Spleen (tissue), 11 donors: Measurements from ENCODE around the gene PCBP3. TPM values are rescaled to one million over a fixed set of nuclear protein-coding genes. Genes with fewer than 3 reads are reported as not detected.

Experiments
- DNase-seq: peaks from one replicate; pipeline ENCODE4 v3.0.0-alpha.2; 2020
- H3K27ac ChIP-seq, 8 donors: fragments of 200-600 bp; sonication (generic) in 7 of 8; 1 replicate in 4 of 8; 2 replicates in 4 of 8; pipeline versions ENCODE4 v1.5.0 to v1.8.0; 2016 to 2021; ENCODE audit warnings: inconsistent platforms in 4 of 8, mild to moderate bottlenecking in 4 of 8, moderate library complexity in 1 of 8
- H3K27me3 ChIP-seq, 7 donors: fragments of 200-600 bp; sonication (generic) in 6 of 7; replicated peaks in 1 of 7; 1 replicate in 4 of 7; 2 replicates in 3 of 7; pipeline versions ENCODE4 v1.5.0 to v1.8.0; 2016 to 2021; ENCODE audit warnings: inconsistent platforms in 3 of 7, mild to moderate bottlenecking in 1 of 7
- H3K36me3 ChIP-seq, 6 donors: fragments of 200-600 bp; sonication (generic) in 5 of 6; 1 replicate in 4 of 6; 2 replicates in 2 of 6; pipeline versions ENCODE4 v1.5.0 to v1.8.0; 2016 to 2021; ENCODE audit warnings: inconsistent platforms in 2 of 6
- H3K4me1 ChIP-seq, 6 donors: fragments of 200-600 bp; sonication (generic) in 5 of 6; 1 replicate in 3 of 6; 2 replicates in 3 of 6; pipeline versions ENCODE4 v1.5.0 to v1.8.0; 2016 to 2021; ENCODE audit warnings: inconsistent platforms in 3 of 6
- H3K4me3 ChIP-seq, 8 donors: fragments of 200-600 bp; sonication (generic) in 7 of 8; 1 replicate in 4 of 8; 2 replicates in 4 of 8; pipeline versions ENCODE4 v1.5.0 to v1.8.0; 2016 to 2021; ENCODE audit warnings: inconsistent platforms in 4 of 8, mild to moderate bottlenecking in 4 of 8, moderate library complexity in 2 of 8
- H3K9me3 ChIP-seq, 8 donors: fragments of 200-600 bp; sonication (generic) in 7 of 8; 1 replicate in 4 of 8; 2 replicates in 4 of 8; pipeline versions ENCODE4 v1.5.0 to v1.8.0; 2016 to 2021; ENCODE audit warnings: inconsistent platforms in 4 of 8
- POLR2A ChIP-seq, 3 donors: fragments of 450-650 bp; IDR thresholded peaks; one replicate each; pipeline ENCODE4 v1.5.1; 2017; ENCODE audit warnings: antibody characterized with exemption in 3 of 3, mild to moderate bottlenecking in 1 of 3
- POLR2AphosphoS5 ChIP-seq, 3 donors: sonication (generic); formaldehyde crosslinking; IDR thresholded peaks; one replicate each; pipeline ENCODE4 v1.5.1; 2017; ENCODE audit warnings: antibody characterized with exemption in 3 of 3
- WGBS, 5 donors: extraction: QIAGEN DNeasy Blood & Tissue Kit in 3 of 5; methylation state at CpG; one replicate each; pipeline versions ENCODE4 v1.1.5 to v1.1.7; 2013 to 2018; 5-methylcytosine and 5-hydroxymethylcytosine counted together
- intact Hi-C: fragments of 100-400 bp; cut with DNase I; formaldehyde crosslinking; loops from one replicate; pipeline ENCODE4 v1.15.0; 2023; ENCODE audit warnings: low total_unique reads
- polyA plus RNA-seq, 3 donors: library from polyadenylated mRNA; stranded (reverse); fragments of 200-250 nt; gene quantifications; one replicate each; pipeline ENCODE4 v1.2.1, GENCODE V29; 2013
- total RNA-seq, 7 donors: library from RNA; depleted of rRNA in 3 of 7; stranded (reverse); fragments of >200 nt in 3 of 7; fragmentation: NEBNext Ultra II Directional in 4 of 7; extraction: Animal tissue kit (Norgen Biotek cat#: 25700) in 4 of 7; gene quantifications; one replicate each; pipeline versions ENCODE4 v1.1.0 to v1.2.1, GENCODE V29; 2016 to 2021
- TF ChIP-seq, protein P1 (sequence below), 11 experiments: fragments of 200-600 bp in 7 of 11; fragments of 450-650 bp in 4 of 11; sonication (generic) in 4 of 11; IDR thresholded peaks in 8 of 11; conservative IDR thresholded peaks in 3 of 11; 1 replicate in 7 of 11; 2 replicates in 4 of 11; pipeline versions ENCODE4 v1.4.0 to v1.8.0; 2016 to 2021; ENCODE audit warnings: antibody characterized with exemption in 11 of 11, inconsistent platforms in 4 of 11, mild to moderate bottlenecking in 1 of 11
- donor health status: healthy with polysubstance abuse.
- donor health status: DM: no; HTN: no; CAD: no; lungs with moderate emphysema.
- donor health status: DM: no; HTN: no; CAD: no.
- donor health status: Bipolar disorder and iron deficiency.
- donor health status: healthy.
- donor health status: DM: no; HTN: no; CAD: no.
- donor health status: DM: yes; HTN: yes; CAD: no.

PCBP3 gene
- total and polyA plus RNA-seq, 10 donors: 4.2 to 31.6 (median 15.2) TPM

GRCh38 chr21:45766055-45766454, 122.5 kb downstream of the PCBP3 start:
- Histone ChIP-seq H3K27ac (no peak overlapping the region), H3K27me3 (no peaks in the 10 kb centered on the region), H3K36me3 (peaks cover 0 to 15% (median 0%) of the 10 kb centered on the region in 6 donors), H3K4me3 (no peak overlapping the region), H3K9me3 (no peaks in the 10 kb centered on the region), H3K4me1 (no peaks in the 10 kb centered on the region)
- intact Hi-C loops: no loop called here
- no peak for DNase-seq
- 86 to 93% (median 91%) methylated on average over 8 to 14 of the region's 14 CpGs for WGBS, 5 donors
- TF ChIP-seq POLR2A (IDR thresholded peaks at IDR 0.05): no peak

DNA sequence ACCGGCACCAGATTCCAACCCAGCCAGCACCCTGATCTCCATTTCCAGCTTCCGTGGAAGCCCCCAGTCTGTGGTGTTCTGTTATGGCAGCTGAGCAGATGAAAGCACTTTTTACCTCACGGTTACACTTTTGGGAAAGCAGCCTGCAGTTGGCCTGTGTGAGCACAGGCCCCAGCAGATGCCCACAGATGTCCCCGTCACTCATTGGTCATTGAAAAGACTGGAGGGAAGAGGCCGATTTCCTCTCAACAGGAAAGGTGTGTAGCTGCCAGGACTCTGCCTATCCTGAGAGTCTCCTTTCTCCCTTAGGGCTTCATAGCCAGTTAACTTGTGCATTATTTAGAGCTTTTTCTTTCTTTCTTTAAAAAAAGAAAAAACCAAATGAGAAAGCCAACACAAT, 123.0 kb downstream of the PCBP3 start:
- intact Hi-C loops: no loop called here
- H3K4me3 ChIP-seq: no peak overlapping the region
- WGBS, 5 donors: 69 to 95% (median 88%) methylated on average over 5 of the region's 5 CpGs
- H3K27me3 ChIP-seq: no peaks in the 10 kb centered on the region
- no peaks in the 10 kb centered on the region for H3K4me1 ChIP-seq
- H3K9me3 ChIP-seq: no peaks in the 10 kb centered on the region
- H3K27ac ChIP-seq: no peak overlapping the region
- H3K36me3 ChIP-seq: peaks cover 0 to 15% (median 0%) of the 10 kb centered on the region in 6 donors
- no peak for DNase-seq
- TF ChIP-seq POLR2AphosphoS5 (IDR thresholded peaks at IDR 0.05): no peak
- TF ChIP-seq, protein P1, sequence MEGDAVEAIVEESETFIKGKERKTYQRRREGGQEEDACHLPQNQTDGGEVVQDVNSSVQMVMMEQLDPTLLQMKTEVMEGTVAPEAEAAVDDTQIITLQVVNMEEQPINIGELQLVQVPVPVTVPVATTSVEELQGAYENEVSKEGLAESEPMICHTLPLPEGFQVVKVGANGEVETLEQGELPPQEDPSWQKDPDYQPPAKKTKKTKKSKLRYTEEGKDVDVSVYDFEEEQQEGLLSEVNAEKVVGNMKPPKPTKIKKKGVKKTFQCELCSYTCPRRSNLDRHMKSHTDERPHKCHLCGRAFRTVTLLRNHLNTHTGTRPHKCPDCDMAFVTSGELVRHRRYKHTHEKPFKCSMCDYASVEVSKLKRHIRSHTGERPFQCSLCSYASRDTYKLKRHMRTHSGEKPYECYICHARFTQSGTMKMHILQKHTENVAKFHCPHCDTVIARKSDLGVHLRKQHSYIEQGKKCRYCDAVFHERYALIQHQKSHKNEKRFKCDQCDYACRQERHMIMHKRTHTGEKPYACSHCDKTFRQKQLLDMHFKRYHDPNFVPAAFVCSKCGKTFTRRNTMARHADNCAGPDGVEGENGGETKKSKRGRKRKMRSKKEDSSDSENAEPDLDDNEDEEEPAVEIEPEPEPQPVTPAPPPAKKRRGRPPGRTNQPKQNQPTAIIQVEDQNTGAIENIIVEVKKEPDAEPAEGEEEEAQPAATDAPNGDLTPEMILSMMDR (IDR thresholded peaks at IDR 0.05 in 8 of 11, conservative IDR thresholded peaks at IDR 0.05 in 3 of 11): no peak
- no peak for TF ChIP-seq POLR2A (IDR thresholded peaks at IDR 0.05)

GRCh38 chr21:45767071-45768006, 123.8 kb downstream of the PCBP3 start:
- H3K4me1 ChIP-seq: no peaks in the 10 kb centered on the region
- 75 to 79% (median 78%) methylated on average over 13 of the region's 13 CpGs for WGBS, 5 donors

DNA sequence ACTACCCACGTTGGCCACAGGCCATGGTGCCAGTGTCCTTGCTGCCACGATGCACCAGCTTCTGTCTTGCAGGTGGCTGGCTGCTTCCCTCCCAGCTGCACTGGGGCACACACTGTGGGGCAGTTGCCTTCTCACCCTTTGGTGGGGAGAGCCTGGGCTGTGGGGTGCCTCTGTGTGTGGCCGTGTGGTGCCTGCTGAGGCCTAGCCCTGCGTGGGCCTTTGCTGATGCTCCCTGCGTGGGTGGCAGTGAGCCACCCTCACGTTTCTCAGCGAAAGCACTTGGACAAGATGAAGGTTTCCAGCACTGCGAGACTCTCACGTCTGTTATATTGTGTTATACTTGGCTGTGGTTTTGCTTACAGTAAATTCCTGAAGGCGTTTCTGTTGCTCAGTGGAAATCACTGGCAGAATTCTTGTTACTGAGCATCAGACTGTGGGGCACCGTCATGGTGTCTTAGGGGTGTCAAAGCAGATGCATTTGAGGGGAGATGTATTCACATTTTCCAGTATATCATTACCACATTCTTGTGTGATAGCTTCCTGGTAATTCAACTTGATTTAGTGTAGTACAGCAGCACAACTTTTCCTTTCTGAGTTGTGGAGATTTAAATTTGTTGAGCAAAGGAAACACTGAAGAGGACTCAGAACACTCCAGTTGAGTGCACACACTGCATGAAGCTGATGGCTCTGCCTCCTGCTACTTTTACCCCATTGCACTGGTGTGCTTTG, 124.7 kb downstream of the PCBP3 start:
- H3K9me3 ChIP-seq: peaks cover 0 to 9% (median 3%) of the 10 kb centered on the region in 8 donors
- H3K4me3 ChIP-seq: no peak overlapping the region
- no peak overlapping the region for H3K27ac ChIP-seq
- intact Hi-C loops: no loop called here
- no peaks in the 10 kb centered on the region for H3K27me3 ChIP-seq
- peaks cover 0 to 11% (median 0%) of the 10 kb centered on the region in 6 donors for H3K36me3 ChIP-seq
- TF ChIP-seq POLR2A (IDR thresholded peaks at IDR 0.05) (no peak), POLR2AphosphoS5 (IDR thresholded peaks at IDR 0.05) (no peak)
- TF ChIP-seq, protein P1 (IDR thresholded peaks at IDR 0.05 in 8 of 11, conservative IDR thresholded peaks at IDR 0.05 in 3 of 11): no peak
- no peaks in the 10 kb centered on the region for H3K4me1 ChIP-seq
- no peak for DNase-seq
- 67 to 80% (median 71%) methylated on average over 7 to 11 of the region's 11 CpGs for WGBS, 5 donors

More at GRCh38 chr21:45767071-45768006, 123.8 kb downstream of the PCBP3 start:
- Histone ChIP-seq H3K36me3 (peaks cover 0 to 15% (median 0%) of the 10 kb centered on the region in 6 donors), H3K9me3 (peaks cover 0 to 4% (median 0%) of the 10 kb centered on the region in 8 donors), H3K27ac (no peak overlapping the region), H3K4me3 (no peak overlapping the region), H3K27me3 (no peaks in the 10 kb centered on the region)
- intact Hi-C loops: no loop called here
- DNase-seq: no peak
- TF ChIP-seq POLR2A (IDR thresholded peaks at IDR 0.05) (no peak), POLR2AphosphoS5 (IDR thresholded peaks at IDR 0.05) (no peak)
- TF ChIP-seq, protein P1 (IDR thresholded peaks at IDR 0.05 in 8 of 11, conservative IDR thresholded peaks at IDR 0.05 in 3 of 11): no peak
